Renal pelvis (tissue), 4 donors: ENCODE results near the gene DOCK11. TPM values are rescaled to one million over a fixed set of nuclear protein-coding genes. Genes with fewer than 3 reads are reported as not detected.

ENCODE experiments used
- DNase-seq: peaks from one replicate; pipeline ENCODE4 v3.0.0-alpha.2; 2013
- polyA plus RNA-seq, 3 donors: library from polyadenylated mRNA; unstranded; fragments of 120-200 nt; gene quantifications; one replicate each; pipeline ENCODE4 v1.2.1, GENCODE V29; 2013; ENCODE audit not compliant: insufficient read length in 3 of 3

Gene DOCK11
- polyA plus RNA-seq, 3 donors = 18.8 to 22.1 (median 19.4) TPM

GRCh38 chrX:118499295-118499694 is 3.7 kb downstream of the DOCK11 start:
- DNase-seq = no peak

- DNase-seq = no peak
These were observed 6.7 kb downstream of the DOCK11 start for GRCh38 chrX:118502161-118502789.

GRCh38 chrX:118503260-118504041 is 7.8 kb downstream of the DOCK11 start:
- DNase-seq = no peak

- no peak for DNase-seq
These were observed 9.0 kb downstream of the DOCK11 start for GRCh38 chrX:118504581-118504980.

- DNase-seq = no peak
These were observed 11.3 kb downstream of the DOCK11 start for GRCh38 chrX:118506805-118507480.

- DNase-seq = no peak
These were observed 12.2 kb downstream of the DOCK11 start for GRCh38 chrX:118507766-118508165.

GRCh38 chrX:118508221-118508620 is 12.6 kb downstream of the DOCK11 start:
- DNase-seq = no peak

- DNase-seq = no peak
These were observed 13.0 kb downstream of the DOCK11 start for GRCh38 chrX:118508635-118509034.

- DNase-seq = no peak
These were observed 14.5 kb downstream of the DOCK11 start for GRCh38 chrX:118510111-118510510.

GRCh38 chrX:118513120-118513898 is 17.7 kb downstream of the DOCK11 start:
- DNase-seq = no peak

GRCh38 chrX:118519411-118520215 is 24.0 kb downstream of the DOCK11 start:
- no peak for DNase-seq

GRCh38 chrX:118520216-118521206 is 24.9 kb downstream of the DOCK11 start:
- no peak for DNase-seq

- no peak for DNase-seq
These were observed 25.8 kb downstream of the DOCK11 start for GRCh38 chrX:118521435-118521834.

- DNase-seq = no peak
These were observed 26.8 kb downstream of the DOCK11 start for GRCh38 chrX:118522230-118522926.

GRCh38 chrX:118523920-118524319 is 28.3 kb downstream of the DOCK11 start:
- DNase-seq = no peak

GRCh38 chrX:118524344-118524743 is 28.7 kb downstream of the DOCK11 start:
- DNase-seq = no peak

GRCh38 chrX:118525174-118525730 is 29.6 kb downstream of the DOCK11 start:
- DNase-seq = no peak

GRCh38 chrX:118526149-118526548 is 30.5 kb downstream of the DOCK11 start:
- no peak for DNase-seq
